HG02938 (cell line): ENCODE data around the gene PTPRQ.
A peak's percentile ranks its signal among the peaks of the same experiment; 100 is the strongest.
"Not testable (repeated sequence)": the region's sequence is repeated elsewhere in the genome, so short reads cannot be mapped to it uniquely, and the experiment has no call there.

ENCODE experiments used
- ATAC-seq: cut with Tn5 transposase; IDR thresholded peaks from one replicate; pipeline ENCODE4 v1.9.1; 2021; ENCODE audit warnings: mild to moderate bottlenecking, moderate library complexity; ENCODE audit not compliant: unreplicated experiment

The PTPRQ gene

DNA sequence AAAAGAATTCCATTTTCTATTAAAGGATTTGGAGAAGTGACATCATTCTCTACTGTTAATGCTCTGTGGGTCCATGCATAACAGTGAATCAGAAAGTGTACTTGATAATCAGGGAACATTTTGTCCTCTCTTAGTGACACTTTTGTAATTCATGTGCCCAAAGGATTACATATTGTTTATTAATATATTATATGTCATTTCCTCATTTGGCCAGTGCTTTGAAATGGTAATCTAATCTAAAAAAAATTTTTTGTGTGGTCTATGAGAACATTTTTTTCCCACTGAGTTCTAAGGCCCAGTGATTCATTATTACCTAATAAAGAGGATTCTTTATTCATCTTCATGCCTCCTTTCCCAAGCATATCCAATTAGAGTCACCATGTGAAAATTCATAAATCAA, 183.7 kb downstream of the PTPRQ start:
- ATAC-seq: no peak

DNA sequence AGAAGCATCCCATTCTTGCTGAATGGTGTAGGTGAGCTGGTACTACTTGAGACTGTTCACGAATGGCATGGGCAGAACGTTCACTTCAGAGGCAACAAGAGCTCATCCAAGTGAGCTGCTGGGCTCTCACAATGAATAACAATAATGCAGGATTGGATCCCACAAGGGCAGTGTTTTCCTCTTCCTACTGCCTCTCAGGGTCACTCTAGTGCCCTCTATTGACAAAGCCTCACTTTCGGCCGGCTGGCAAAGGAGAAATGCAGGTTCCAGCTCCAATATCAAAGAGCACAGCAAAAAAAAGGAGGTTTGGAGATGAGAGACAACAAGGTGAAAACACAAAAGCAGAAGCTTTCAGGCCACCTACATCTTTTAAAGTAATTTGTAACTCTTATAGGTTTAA, 188.8 kb downstream of the PTPRQ start:
- no peak for ATAC-seq

DNA sequence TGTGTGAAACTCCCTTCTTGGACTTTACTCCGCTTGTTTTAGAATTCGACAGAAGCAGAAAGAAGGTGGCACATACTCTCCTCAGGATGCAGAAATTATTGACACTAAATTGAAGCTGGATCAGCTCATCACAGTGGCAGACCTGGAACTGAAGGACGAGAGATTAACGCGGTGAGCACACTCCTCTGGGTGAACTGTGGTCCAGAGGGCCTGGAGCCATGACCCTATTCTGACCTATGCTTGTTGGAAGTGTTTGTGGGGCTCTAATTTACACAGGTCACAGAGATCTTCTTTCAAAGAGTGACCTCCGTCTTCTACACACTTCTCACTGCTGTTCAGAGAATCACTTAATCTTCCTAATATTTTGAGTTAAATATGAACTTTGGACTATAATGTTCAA, 190.9 kb downstream of the PTPRQ start:
- no peak for ATAC-seq

DNA sequence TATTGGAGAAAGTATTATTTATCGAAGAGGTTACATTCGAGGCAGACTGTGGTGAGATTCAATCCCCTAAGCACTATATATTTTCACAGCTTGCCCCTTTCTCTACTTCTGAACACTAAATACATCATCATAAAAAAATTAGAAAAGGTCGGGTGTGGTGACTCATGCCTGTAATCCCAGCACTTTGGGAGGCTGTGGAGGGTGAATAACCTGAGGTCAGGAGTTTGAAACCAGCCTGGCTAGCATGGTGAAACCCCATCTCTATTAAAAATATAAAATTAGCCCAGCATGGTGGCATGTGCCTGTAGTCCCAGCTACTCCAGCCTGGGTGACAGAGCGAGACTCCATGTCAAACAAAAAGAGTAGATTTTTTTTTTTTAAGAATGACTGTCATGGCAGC, 192.8 kb downstream of the PTPRQ start:
- no peak for ATAC-seq

GRCh38 chr12:80641936-80642335, 197.9 kb downstream of the PTPRQ start:
- ATAC-seq: no peak

DNA sequence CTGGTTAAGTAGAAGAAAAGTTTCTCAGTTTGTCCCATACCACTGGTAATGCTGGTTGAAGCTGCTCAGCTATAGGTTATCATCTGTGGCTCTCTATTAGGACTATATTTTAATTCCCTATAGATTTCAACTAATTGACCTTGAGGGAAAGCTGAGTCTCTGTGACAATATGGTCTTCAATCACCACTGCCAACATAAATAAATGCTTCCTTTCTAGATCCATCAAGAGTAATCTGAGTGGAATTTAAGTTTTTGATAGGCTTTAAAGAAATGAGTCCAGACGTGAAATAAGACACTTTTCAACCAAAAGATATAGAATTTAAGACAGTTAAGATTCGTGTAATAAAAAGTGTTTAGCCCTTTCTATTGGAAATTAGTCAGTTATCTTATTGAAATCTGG, 199.9 kb downstream of the PTPRQ start:
- ATAC-seq: no peak

- ATAC-seq: no peak
Observed at GRCh38 chr12:80648881-80649280, 204.8 kb downstream of the PTPRQ start.

DNA sequence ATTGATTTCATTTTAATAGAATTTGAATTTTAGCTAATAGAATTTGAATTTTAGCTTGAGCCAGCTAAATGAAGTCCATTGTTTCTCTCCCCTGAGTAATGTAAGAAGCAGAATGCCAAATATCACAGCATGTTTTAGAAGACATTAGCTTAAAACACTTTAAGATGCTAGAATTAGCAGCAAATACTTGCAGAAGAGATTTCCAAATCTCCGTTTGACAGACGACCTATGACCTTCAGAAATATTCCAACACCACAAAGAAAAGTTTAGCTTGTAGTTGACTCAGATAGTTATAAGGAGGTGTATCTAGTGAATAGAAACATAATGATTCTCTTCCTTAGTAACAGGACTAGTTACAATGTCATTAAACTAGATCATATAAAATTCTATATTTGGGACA, 211.7 kb downstream of the PTPRQ start:
- ATAC-seq: no peak

DNA sequence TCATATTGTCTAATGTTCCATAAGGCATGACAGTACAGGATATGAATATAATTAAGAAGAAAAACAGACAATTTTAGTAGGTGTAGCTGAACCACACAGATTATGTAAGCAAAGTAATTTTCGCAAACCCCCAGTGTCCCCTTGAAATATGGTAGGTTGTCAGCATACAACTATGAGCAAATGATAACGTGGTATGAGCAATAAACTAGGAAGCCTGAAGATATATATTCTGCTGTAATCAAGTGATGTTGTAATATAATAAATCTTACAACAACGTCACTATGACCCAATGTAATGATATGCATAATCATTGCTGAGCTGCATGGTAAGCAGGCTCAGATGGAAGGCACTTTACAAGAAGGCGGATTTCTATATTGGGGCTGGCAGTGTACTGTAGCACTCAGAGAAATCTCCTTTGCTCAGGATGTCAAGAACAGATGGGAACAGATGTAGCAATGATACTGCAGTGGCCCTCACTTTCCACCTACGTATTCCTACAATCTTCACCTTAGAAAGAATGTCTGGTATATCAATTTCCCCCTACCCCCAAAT, 215.6 kb downstream of the PTPRQ start:
- no peak for ATAC-seq

DNA sequence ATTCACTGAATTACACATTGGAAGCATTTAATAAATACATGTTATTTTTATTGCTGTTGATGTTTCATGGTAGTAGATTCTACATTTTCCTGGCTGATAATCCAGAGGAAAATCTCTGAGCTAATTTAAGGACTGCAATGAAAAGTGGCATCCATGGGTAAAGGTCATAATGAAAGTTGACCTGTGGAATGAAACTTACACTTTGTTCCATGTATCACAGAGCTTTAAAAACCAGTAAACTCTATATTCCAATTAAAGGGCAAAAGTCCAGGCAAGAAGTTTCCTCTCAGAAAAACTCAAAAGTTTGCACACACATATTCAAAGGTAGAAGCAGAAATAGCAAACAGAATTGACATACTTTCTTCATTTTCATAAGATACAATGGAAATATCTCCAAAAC, 218.6 kb downstream of the PTPRQ start:
- ATAC-seq: no peak

DNA sequence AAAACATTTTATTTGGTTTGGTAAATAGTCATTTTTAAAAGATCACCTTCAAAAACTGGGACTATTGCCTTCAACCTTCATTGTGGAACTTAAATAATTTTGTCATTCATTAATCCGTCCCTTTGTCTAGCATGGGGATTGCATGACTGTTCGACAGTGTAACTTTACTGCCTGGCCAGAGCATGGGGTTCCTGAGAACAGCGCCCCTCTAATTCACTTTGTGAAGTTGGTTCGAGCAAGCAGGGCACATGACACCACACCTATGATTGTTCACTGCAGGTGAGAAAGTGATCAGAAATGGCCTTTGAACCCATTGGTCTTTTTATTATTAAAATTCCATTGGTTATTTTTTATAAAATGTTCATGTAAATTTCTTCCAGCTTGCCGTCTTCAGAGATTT, 226.2 kb downstream of the PTPRQ start:
- ATAC-seq: no peak

GRCh38 chr12:80676042-80676636, 232.1 kb downstream of the PTPRQ start:
- not testable (repeated sequence) for ATAC-seq

DNA sequence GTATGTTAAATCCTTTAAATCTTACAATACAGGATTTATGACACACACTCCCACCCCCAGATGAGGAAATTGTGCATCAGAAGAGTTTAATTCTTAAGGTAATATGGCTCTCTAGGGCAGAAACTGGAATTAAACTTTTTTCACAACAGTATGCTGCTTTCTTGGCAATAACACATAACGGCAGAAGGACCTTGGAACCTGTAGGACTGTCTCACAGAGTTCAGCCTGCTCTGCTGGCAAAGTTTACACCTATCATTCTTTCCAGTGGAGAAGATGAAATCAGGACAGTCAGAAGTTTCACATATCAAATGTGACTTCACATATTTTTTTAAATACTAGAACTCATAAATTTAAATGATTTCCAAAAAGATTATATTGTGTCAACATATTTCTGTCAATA, 232.8 kb downstream of the PTPRQ start:
- no peak for ATAC-seq

- ATAC-seq: no peak
Observed at GRCh38 chr12:80677994-80678393, 234.0 kb downstream of the PTPRQ start.

DNA sequence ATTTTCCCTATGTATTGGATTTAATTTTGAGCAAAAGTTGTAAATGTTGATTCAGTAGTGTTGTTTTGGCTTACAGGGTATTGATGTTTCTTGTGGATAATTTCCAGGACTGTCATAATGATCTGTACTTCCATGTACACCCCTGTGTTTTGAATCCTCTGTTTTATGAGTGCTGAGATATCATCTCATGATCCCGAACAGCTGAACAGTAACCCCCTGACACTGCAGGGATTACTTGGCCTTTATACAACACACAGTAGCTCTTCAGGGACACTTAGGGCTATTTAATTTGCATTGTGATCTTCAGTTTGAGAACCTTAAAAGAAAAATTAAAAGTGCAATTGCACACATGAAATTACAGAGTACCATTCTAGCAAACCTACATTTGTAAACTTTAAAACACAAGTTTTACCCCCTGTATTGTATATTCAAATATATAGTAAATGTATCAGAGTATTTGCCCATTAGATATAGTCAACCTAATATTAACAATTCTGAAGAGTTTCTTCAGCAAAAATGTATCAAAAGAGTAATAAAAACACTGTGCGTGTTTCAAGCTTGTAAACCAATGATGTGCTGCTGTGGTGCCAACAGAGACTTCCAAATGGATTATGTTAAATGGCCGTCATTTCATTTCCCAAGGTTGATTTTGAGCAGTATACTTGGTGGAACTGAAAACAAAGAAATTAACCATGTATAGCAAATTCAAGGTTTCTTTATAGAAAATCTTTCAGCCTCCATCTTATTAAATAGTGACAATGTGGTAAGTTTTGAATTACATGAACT, 235.5 kb downstream of the PTPRQ start:
- ATAC-seq: no peak

- peak; percentile 71 for ATAC-seq
Observed at GRCh38 chr12:80681287-80681686, 237.3 kb downstream of the PTPRQ start.

DNA sequence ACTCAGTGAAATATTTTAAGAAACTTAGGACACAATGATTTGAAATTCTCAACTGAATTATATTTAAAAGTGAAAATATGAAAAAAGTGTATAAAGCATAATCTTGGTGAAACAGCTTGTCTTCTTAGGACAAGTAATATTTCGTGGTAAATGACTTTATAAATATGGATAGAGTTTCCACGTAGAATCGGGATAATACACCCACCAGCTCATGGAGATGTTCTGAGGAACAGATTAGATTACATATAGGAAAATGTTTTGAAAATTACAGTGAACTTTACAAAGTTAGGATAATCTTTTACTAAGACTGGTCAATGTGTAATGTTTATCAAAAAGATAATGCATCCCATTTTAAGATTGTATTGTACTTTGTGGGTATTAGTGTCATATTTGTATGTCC, 237.8 kb downstream of the PTPRQ start:
- ATAC-seq: no peak

DNA sequence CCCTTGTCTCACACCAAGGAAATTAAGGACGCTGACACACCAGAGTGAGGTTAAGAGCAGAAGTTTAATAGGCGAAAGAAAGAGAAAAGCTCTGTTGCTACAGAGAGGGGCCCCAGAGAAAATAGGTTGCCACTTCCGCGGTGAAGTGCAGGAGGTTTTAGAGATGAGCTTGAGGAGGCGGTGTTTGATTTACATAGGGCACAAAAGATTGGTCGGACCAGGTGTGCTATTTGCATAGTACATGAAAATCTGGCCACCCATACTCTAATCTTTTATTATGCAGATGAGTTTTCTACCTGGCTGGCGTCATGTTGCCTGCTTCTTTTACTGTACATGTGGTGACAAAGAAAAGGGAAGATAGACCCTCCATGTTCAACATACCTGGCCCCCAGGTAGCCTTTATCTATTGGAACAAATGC, 240.1 kb downstream of the PTPRQ start:
- no peak for ATAC-seq

GRCh38 chr12:80690090-80690489, 246.1 kb downstream of the PTPRQ start:
- ATAC-seq: no peak

GRCh38 chr12:80690513-80690912, 246.5 kb downstream of the PTPRQ start:
- no peak for ATAC-seq

DNA sequence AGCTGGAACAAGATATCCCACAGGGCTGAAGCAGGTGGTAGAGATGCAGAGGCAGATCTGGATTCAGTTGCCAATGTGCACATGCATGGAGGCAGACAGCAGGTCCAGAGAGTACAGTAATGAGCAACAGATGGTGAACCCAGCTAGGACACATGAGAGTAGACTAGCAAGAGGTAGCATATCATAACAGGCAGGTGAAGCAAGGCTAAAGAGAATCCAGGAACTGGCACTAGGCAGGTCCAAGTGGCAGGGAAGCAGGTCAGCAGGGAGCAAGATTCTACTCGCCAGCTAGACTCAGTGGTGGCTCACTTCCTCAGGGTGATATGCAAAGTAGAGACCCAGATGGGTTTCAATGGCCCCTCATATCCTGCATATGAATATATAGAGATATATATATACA, 248.1 kb downstream of the PTPRQ start:
- peak; percentile 55 for ATAC-seq

DNA sequence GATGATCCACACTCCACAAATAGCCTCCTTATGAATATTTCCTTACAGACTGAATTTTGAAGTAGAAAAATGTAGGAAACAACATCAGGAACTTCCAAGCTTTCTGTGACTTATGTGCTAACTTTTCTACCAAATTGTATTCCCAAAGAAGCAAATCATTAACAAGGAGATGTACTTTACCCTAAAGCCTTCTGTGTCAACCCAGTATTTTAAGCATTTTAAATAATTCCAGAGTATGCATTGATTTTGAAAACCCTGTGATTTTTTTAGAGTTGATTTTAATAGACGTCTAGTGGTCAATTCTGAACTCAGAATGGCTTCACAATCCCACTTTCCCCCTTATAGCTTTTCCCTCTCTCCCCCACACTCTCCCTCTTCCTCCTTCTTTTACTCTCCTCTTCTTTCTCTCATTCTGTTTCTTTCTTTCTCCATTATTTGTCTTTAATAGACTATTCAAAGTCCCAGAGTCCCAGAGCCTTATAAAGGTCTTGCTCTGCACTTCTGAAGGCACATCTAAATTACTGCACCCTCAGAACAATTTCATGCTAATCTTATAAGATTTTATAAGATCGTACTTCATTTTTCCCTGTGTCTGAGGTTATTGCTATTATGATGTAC, 253.3 kb downstream of the PTPRQ start:
- no peak for ATAC-seq
